ENCODE measurements around the gene GALNT14. TPM values are rescaled to one million over a fixed set of nuclear protein-coding genes. Genes with fewer than 3 reads are reported as not detected.

GALNT14 gene
- total and polyA plus RNA-seq, 10 of the 15 experiments (the other 5 are each of a cell fraction or from before 2014, with no cell fraction given) = 3.7 to 17.8 (median 6.0) TPM

DNA sequence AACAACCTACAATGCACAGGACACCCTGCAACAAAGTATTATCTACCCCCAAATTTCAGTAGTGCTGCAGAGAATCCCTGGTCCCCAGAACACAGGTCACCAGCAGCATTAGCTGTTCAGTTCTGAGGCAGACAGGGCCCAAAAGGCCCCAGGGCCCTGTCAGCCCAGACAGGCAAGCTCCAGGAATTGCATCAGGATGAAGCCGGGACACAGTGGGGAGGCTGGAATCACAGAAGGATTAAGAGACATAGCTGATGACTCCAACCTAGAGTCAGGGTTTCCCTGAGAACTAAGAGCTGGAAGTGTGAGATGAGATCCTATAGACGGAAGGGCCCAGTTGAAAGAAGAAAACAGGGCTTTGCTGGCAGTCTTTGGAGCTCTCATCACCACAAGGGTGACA, 148.1 kb downstream of the GALNT14 start:
- CTCF ChIA-PET = no interaction called here
- intact Hi-C loops (cut with micrococcal nuclease; ENCODE audit: unreplicated experiment) = no loop called here

More for the DNA sequence above, 148.1 kb downstream of the GALNT14 start:
- H3K27ac ChIP-seq (ENCODE audit: control insufficient read depth, insufficient read depth) = no peak overlapping the region
- ChIA-PET RAD21 (ENCODE audit: unreplicated experiment) (no interaction called here), POLR2A (no interaction called here), SMC1A (ENCODE audit: uncharacterized antibody, unreplicated experiment) (no interaction called here)
- no peaks in the 10 kb centered on the region for H3K79me2 ChIP-seq (ENCODE audit: control insufficient read depth, insufficient read depth, low read length)
- ATAC-seq = no peak
- DNase-seq (ENCODE audit: low read depth, low spot score) = no peak
- H3K4me2 ChIP-seq (ENCODE audit: control insufficient read depth, insufficient read depth) = no peak overlapping the region
- TF ChIP-seq IKZF1 (conservative IDR thresholded peaks at IDR 0.05) = no peak
- no peak for TF ChIP-seq HDAC2 (IDR thresholded peaks at IDR 0.05)
- TF ChIP-seq, protein P1, sequence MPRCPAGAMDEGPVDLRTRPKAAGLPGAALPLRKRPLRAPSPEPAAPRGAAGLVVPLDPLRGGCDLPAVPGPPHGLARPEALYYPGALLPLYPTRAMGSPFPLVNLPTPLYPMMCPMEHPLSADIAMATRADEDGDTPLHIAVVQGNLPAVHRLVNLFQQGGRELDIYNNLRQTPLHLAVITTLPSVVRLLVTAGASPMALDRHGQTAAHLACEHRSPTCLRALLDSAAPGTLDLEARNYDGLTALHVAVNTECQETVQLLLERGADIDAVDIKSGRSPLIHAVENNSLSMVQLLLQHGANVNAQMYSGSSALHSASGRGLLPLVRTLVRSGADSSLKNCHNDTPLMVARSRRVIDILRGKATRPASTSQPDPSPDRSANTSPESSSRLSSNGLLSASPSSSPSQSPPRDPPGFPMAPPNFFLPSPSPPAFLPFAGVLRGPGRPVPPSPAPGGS (IDR thresholded peaks at IDR 0.05; ENCODE audit: borderline replicate concordance, insufficient read depth, low read depth, low read length, poor library complexity, severe bottlenecking) = no peak
- TF ChIP-seq ZNF274 (IDR thresholded peaks at IDR 0.05; ENCODE audit: insufficient read depth, insufficient read length) = no peak
- TF ChIP-seq, protein P2, sequence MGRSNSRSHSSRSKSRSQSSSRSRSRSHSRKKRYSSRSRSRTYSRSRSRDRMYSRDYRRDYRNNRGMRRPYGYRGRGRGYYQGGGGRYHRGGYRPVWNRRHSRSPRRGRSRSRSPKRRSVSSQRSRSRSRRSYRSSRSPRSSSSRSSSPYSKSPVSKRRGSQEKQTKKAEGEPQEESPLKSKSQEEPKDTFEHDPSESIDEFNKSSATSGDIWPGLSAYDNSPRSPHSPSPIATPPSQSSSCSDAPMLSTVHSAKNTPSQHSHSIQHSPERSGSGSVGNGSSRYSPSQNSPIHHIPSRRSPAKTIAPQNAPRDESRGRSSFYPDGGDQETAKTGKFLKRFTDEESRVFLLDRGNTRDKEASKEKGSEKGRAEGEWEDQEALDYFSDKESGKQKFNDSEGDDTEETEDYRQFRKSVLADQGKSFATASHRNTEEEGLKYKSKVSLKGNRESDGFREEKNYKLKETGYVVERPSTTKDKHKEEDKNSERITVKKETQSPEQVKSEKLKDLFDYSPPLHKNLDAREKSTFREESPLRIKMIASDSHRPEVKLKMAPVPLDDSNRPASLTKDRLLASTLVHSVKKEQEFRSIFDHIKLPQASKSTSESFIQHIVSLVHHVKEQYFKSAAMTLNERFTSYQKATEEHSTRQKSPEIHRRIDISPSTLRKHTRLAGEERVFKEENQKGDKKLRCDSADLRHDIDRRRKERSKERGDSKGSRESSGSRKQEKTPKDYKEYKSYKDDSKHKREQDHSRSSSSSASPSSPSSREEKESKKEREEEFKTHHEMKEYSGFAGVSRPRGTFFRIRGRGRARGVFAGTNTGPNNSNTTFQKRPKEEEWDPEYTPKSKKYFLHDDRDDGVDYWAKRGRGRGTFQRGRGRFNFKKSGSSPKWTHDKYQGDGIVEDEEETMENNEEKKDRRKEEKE (IDR thresholded peaks at IDR 0.05) = no peak
- TF ChIP-seq, protein P3, sequence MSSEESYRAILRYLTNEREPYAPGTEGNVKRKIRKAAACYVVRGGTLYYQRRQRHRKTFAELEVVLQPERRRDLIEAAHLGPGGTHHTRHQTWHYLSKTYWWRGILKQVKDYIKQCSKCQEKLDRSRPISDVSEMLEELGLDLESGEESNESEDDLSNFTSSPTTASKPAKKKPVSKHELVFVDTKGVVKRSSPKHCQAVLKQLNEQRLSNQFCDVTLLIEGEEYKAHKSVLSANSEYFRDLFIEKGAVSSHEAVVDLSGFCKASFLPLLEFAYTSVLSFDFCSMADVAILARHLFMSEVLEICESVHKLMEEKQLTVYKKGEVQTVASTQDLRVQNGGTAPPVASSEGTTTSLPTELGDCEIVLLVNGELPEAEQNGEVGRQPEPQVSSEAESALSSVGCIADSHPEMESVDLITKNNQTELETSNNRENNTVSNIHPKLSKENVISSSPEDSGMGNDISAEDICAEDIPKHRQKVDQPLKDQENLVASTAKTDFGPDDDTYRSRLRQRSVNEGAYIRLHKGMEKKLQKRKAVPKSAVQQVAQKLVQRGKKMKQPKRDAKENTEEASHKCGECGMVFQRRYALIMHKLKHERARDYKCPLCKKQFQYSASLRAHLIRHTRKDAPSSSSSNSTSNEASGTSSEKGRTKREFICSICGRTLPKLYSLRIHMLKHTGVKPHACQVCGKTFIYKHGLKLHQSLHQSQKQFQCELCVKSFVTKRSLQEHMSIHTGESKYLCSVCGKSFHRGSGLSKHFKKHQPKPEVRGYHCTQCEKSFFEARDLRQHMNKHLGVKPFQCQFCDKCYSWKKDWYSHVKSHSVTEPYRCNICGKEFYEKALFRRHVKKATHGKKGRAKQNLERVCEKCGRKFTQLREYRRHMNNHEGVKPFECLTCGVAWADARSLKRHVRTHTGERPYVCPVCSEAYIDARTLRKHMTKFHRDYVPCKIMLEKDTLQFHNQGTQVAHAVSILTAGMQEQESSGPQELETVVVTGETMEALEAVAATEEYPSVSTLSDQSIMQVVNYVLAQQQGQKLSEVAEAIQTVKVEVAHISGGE (CRISPR knock-in tag; IDR thresholded peaks at IDR 0.05) = no peak
- TF ChIP-seq JUND (IDR thresholded peaks at IDR 0.05; ENCODE audit: low read depth, low read length) = no peak
- no peak for TF ChIP-seq IKZF2 (IDR thresholded peaks at IDR 0.05)
- TF ChIP-seq RAD21 (IDR thresholded peaks at IDR 0.05; ENCODE audit: insufficient read depth, low read depth, low read length) = no peak
- no peak for TF ChIP-seq PAX5 (IDR thresholded peaks at IDR 0.05; ENCODE audit: borderline replicate concordance, low read depth, low read length)
- no peak for TF ChIP-seq ZSCAN29 (IDR thresholded peaks at IDR 0.05)
- no peaks in the 10 kb centered on the region for H3K4me1 ChIP-seq (ENCODE audit: control insufficient read depth, insufficient read depth, low read length)
- H4K20me1 ChIP-seq (ENCODE audit: control insufficient read depth, insufficient read depth) = no peaks in the 10 kb centered on the region
- WGBS (ENCODE audit: insufficient coverage, insufficient replicate concordance, low lambda C conversion rate, missing lambda C conversion rate) = 39% methylated on average over 2 of the region's 2 CpGs
- no TSS peak for BruUV-seq (replicated peaks)
- no peak for FAIRE-seq
- H3K27me3 ChIP-seq (replicated peaks in 1 of 2; ENCODE audit: control insufficient read depth in 2 of 2, insufficient read depth in 2 of 2, low read length in 1 of 2) = no peaks in the 10 kb centered on the region; a peak in 1 of 4 replicates
- no peak overlapping the region for H3K9ac ChIP-seq (ENCODE audit: control insufficient read depth, insufficient read depth, low read length)
- in situ Hi-C loops (cut with MboI) = no loop called here
- H3K36me3 ChIP-seq (ENCODE audit: control insufficient read depth in 2 of 2, insufficient read depth in 2 of 2, low read length in 1 of 2) = no peaks in the 10 kb centered on the region; a peak in 1 of 4 replicates
- no peak overlapping the region for H3K4me3 ChIP-seq
- no peaks in the 10 kb centered on the region for H3K9me3 ChIP-seq (replicated peaks; ENCODE audit: control insufficient read depth, insufficient read depth, low read length)
- H2AFZ ChIP-seq (ENCODE audit: control insufficient read depth, low read depth, low read length) = no peak overlapping the region
